GM23338 (cell line): Measurements from ENCODE around the gene THSD8. TPM values are rescaled to one million over a fixed set of nuclear protein-coding genes. Genes with fewer than 3 reads are reported as not detected.
A peak's percentile ranks its signal among the peaks of the same experiment; 100 is the strongest.

Experiments
- ATAC-seq: fragments of 200-7000 bp; cut with Tn5 transposase; 3 replicates; pipeline ENCODE4 v1.9.1; 2020
- DNase-seq: peaks from one replicate; pipeline ENCODE4 v3.0.0-alpha.2; 2015; ENCODE audit warnings: low spot score
- H2AFZ ChIP-seq: fragments of 200-600 bp; sonication (generic); 2 replicates; pipeline ENCODE4 v1.8.0; 2016; ENCODE audit warnings: antibody characterized with exemption, mild to moderate bottlenecking, moderate library complexity
- H3F3A ChIP-seq: fragments of 200-600 bp; sonication (generic); replicated peaks from 2 replicates; pipeline ENCODE4 v1.8.0; 2017; ENCODE audit warnings: antibody characterized with exemption, mixed run types, low read depth
- H3K27ac ChIP-seq: fragments of 200-600 bp; sonication (generic); 2 replicates; pipeline ENCODE4 v1.6.1; 2016; ENCODE audit warnings: low read depth
- H3K27me3 ChIP-seq: fragments of 200-600 bp; sonication (generic); 2 replicates; pipeline ENCODE4 v1.8.0; 2016; ENCODE audit warnings: mild to moderate bottlenecking, mixed run types, moderate library complexity; ENCODE audit not compliant: insufficient read depth
- H3K36me3 ChIP-seq: fragments of 200-600 bp; sonication (generic); 2 replicates; pipeline ENCODE4 v1.8.0; 2016; ENCODE audit warnings: mild to moderate bottlenecking; ENCODE audit not compliant: insufficient read depth
- H3K4me1 ChIP-seq: fragments of 200-600 bp; sonication (generic); 2 replicates; pipeline ENCODE4 v1.8.0; 2016; ENCODE audit warnings: mild to moderate bottlenecking, moderate library complexity; ENCODE audit not compliant: insufficient read depth
- H3K4me2 ChIP-seq: fragments of 200-600 bp; sonication (generic); 2 replicates; pipeline ENCODE4 v1.7.1; 2017; ENCODE audit warnings: mixed run types
- H3K4me3 ChIP-seq: fragments of 200-600 bp; sonication (generic); 2 replicates; pipeline ENCODE4 v1.6.1; 2016; ENCODE audit warnings: mixed run types
- H3K79me2 ChIP-seq: fragments of 200-600 bp; sonication (generic); replicated peaks from 2 replicates; pipeline ENCODE4 v1.8.0; 2017; ENCODE audit warnings: mild to moderate bottlenecking; ENCODE audit not compliant: insufficient read depth
- H3K9me2 ChIP-seq: fragments of 200-600 bp; sonication (generic); 2 replicates; pipeline ENCODE4 v1.8.0; 2017; ENCODE audit not compliant: insufficient read depth
- H4K20me1 ChIP-seq: fragments of 200-600 bp; sonication (generic); replicated peaks from 2 replicates; pipeline ENCODE4 v1.8.0; 2017; ENCODE audit warnings: mild to moderate bottlenecking; ENCODE audit not compliant: insufficient read depth
- H3K27ac Mint-ChIP-seq: 2 replicates; pipeline ENCODE4 v1.8.0; 2020; ENCODE audit warnings: inconsistent platforms, mild to moderate bottlenecking, moderate library complexity, mixed read lengths
- H3K27me3 Mint-ChIP-seq: 3 replicates; pipeline ENCODE4 v1.8.0; 2022; ENCODE audit warnings: low read depth, mild to moderate bottlenecking, moderate library complexity, mixed read lengths, inconsistent platforms; ENCODE audit not compliant: insufficient read depth, poor library complexity
- H3K36me3 Mint-ChIP-seq: 3 replicates; pipeline ENCODE4 v1.8.0; 2021; ENCODE audit warnings: low read depth, mild to moderate bottlenecking, inconsistent platforms, moderate library complexity, mixed read lengths
- H3K4me1 Mint-ChIP-seq: 3 replicates; pipeline ENCODE4 v1.8.0; 2020; ENCODE audit warnings: mild to moderate bottlenecking, inconsistent platforms, mixed read lengths
- H3K4me3 Mint-ChIP-seq: 3 replicates; pipeline ENCODE4 v1.8.0; 2021; ENCODE audit warnings: moderate library complexity, mild to moderate bottlenecking, inconsistent platforms, mixed read lengths
- H3K9me3 Mint-ChIP-seq: 3 replicates; pipeline ENCODE4 v1.8.0; 2020; ENCODE audit warnings: moderate library complexity, mild to moderate bottlenecking, inconsistent platforms, mixed read lengths
- POLR2AphosphoS5 ChIP-seq: IDR thresholded peaks from 2 replicates; pipeline ENCODE4 v1.6.1; 2016; ENCODE audit warnings: antibody characterized with exemption, low read depth
- REST ChIP-seq: IDR thresholded peaks from one replicate; pipeline ENCODE4 v1.6.1; 2018; ENCODE audit warnings: antibody characterized with exemption; ENCODE audit not compliant: unreplicated experiment
- STAT1 ChIP-seq: IDR thresholded peaks from one replicate; pipeline ENCODE4 v1.6.1; 2016; ENCODE audit warnings: antibody characterized with exemption; ENCODE audit not compliant: unreplicated experiment
- ZNF114 ChIP-seq: fragments of 250-450 bp; sonication (Bioruptor Pico); IDR thresholded peaks from 2 replicates; pipeline ENCODE4 v1.5.0; 2020; ENCODE audit warnings: mild to moderate bottlenecking, moderate library complexity
- ZNF331 ChIP-seq: fragments of 250-450 bp; sonication (Bioruptor Pico); IDR thresholded peaks from 2 replicates; pipeline ENCODE4 v1.5.0; 2020; ENCODE audit warnings: low read depth, mild to moderate bottlenecking, moderate library complexity
- polyA plus RNA-seq: library from polyadenylated mRNA; unstranded; fragments of >200 nt; fragmentation: Nextera tagmentation; extraction: Ambion mirVana; gene quantifications from 2 replicates; pipeline ENCODE4 v1.2.1, GENCODE V29; 2016
- total RNA-seq: library from RNA; depleted of rRNA; stranded (reverse); fragments of >200 nt; shearing (Covaris generic); gene quantifications from 2 replicates; pipeline ENCODE4 v1.2.3, GENCODE V29; 2014
- TF ChIP-seq, protein P1 (sequence below), 2 experiments: fragments of 200-600 bp in 1 of 2; sonication (generic) in 1 of 2; conservative IDR thresholded peaks; 2 replicates each; pipeline versions ENCODE4 v1.5.1 to v1.6.1; 2016 to 2017; ENCODE audit warnings: antibody characterized with exemption in 2 of 2, low read depth in 2 of 2, mild to moderate bottlenecking in 2 of 2, moderate library complexity in 1 of 2

The THSD8 gene
- total and polyA plus RNA-seq, 2 experiments from 2014 or later: 0.38 to 38.5 TPM

DNA sequence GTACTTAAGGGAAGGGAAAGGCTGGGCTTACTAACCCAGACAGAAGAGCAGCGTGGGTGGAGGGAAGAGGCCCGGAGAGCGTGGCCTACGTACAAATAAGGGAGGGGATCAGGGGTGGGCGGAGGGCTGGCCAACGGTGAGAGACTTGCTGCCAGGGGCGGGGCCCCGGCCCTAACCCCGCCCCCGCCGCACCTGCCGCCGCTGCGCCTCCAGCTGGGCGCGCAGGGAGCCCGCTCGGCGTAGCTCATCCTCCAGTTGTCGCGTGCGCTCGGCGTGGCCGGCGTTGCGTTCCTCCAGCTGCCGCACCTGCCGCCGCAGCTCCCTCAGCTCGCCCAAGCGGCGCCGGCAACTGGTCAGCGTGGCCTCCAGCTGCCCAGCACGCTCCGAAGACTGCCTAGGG, 32.2 kb upstream of the THSD8 start (continued):
- TF ChIP-seq ZNF331 (CRISPR knock-in tag) (no peak), STAT1 (no peak), POLR2AphosphoS5 (peak; percentile 39; the same call in 1 of the 2 replicates)

- no peak overlapping the region for H3K27ac ChIP-seq
Observed at GRCh38 chr19:12770922-12771321, 30.9 kb upstream of the THSD8 start.

More at GRCh38 chr19:12770922-12771321, 30.9 kb upstream of the THSD8 start:
- Mint-ChIP-seq H3K9me3 (peaks cover 3% of the 10 kb centered on the region; the same call in 2 of the 3 replicates), H3K27ac (no peak overlapping the region), H3K4me3 (no peak overlapping the region), H3K27me3 (peaks cover 25% of the 10 kb centered on the region), H3K4me1 (peaks cover 26% of the 10 kb centered on the region), H3K36me3 (peaks cover 46% of the 10 kb centered on the region)
- no peak for DNase-seq
- H3K4me1 ChIP-seq: peaks cover 10% of the 10 kb centered on the region; the same call in 1 of the 2 replicates
- TF ChIP-seq, protein P1, sequence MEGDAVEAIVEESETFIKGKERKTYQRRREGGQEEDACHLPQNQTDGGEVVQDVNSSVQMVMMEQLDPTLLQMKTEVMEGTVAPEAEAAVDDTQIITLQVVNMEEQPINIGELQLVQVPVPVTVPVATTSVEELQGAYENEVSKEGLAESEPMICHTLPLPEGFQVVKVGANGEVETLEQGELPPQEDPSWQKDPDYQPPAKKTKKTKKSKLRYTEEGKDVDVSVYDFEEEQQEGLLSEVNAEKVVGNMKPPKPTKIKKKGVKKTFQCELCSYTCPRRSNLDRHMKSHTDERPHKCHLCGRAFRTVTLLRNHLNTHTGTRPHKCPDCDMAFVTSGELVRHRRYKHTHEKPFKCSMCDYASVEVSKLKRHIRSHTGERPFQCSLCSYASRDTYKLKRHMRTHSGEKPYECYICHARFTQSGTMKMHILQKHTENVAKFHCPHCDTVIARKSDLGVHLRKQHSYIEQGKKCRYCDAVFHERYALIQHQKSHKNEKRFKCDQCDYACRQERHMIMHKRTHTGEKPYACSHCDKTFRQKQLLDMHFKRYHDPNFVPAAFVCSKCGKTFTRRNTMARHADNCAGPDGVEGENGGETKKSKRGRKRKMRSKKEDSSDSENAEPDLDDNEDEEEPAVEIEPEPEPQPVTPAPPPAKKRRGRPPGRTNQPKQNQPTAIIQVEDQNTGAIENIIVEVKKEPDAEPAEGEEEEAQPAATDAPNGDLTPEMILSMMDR (conservative IDR thresholded peaks at IDR 0.05; ENCODE audit: low read depth in 2 of 2): no peak
- TF ChIP-seq REST (no peak), ZNF114 (CRISPR knock-in tag) (no peak)
- H3K27me3 ChIP-seq: no peaks in the 10 kb centered on the region
- H3K4me2 ChIP-seq: no peak overlapping the region
- peaks cover 35% of the 10 kb centered on the region for H3F3A ChIP-seq
- ATAC-seq: no peak
- no peak overlapping the region for H2AFZ ChIP-seq
- 0 out of 2 replicates have a peak, but pooled peaks cover 10% of the 10 kb centered on the region for H3K36me3 ChIP-seq
- H3K4me3 ChIP-seq: no peak overlapping the region
- H3K9me2 ChIP-seq: no peaks in the 10 kb centered on the region
- no peaks in the 10 kb centered on the region; the same call in 1 of the 2 replicates for H4K20me1 ChIP-seq
- peaks cover 9% of the 10 kb centered on the region; the same call in 1 of the 2 replicates for H3K79me2 ChIP-seq
